ENCODE data around the gene TACR1.

Gene TACR1

DNA sequence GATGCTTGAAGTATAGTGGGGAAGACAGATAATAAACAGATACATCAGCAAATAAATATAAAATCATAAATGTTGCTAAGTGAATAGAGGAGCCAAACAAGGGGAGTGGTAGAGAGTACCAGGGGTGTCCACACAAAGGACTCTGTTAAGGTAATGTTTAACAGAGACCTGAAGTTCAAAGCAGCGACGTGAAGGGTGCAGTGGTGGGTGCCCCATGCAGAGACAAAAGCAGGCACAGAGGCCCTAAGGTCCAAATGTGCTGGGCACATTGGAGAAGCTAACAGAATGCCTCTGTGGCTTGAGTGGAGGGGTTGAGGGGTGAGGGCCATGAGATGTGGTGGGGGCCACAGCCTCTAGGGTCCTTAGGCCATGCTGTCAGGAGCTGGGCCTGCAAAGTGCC lies 131.8 kb downstream of the TACR1 start:
- TF ChIP-seq ZBTB7A (IDR thresholded peaks at IDR 0.05; ENCODE audit: low read depth), result no peak
- TF ChIP-seq YY1 (IDR thresholded peaks at IDR 0.05; ENCODE audit: low read depth), result no peak
- TF ChIP-seq EGR1 (IDR thresholded peaks at IDR 0.05), result no peak
- TF ChIP-seq, protein P1, sequence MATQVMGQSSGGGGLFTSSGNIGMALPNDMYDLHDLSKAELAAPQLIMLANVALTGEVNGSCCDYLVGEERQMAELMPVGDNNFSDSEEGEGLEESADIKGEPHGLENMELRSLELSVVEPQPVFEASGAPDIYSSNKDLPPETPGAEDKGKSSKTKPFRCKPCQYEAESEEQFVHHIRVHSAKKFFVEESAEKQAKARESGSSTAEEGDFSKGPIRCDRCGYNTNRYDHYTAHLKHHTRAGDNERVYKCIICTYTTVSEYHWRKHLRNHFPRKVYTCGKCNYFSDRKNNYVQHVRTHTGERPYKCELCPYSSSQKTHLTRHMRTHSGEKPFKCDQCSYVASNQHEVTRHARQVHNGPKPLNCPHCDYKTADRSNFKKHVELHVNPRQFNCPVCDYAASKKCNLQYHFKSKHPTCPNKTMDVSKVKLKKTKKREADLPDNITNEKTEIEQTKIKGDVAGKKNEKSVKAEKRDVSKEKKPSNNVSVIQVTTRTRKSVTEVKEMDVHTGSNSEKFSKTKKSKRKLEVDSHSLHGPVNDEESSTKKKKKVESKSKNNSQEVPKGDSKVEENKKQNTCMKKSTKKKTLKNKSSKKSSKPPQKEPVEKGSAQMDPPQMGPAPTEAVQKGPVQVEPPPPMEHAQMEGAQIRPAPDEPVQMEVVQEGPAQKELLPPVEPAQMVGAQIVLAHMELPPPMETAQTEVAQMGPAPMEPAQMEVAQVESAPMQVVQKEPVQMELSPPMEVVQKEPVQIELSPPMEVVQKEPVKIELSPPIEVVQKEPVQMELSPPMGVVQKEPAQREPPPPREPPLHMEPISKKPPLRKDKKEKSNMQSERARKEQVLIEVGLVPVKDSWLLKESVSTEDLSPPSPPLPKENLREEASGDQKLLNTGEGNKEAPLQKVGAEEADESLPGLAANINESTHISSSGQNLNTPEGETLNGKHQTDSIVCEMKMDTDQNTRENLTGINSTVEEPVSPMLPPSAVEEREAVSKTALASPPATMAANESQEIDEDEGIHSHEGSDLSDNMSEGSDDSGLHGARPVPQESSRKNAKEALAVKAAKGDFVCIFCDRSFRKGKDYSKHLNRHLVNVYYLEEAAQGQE (IDR thresholded peaks at IDR 0.05; ENCODE audit: low read depth), result no peak
- no peak for TF ChIP-seq CEBPB (IDR thresholded peaks at IDR 0.05)
- TF ChIP-seq, protein P2, sequence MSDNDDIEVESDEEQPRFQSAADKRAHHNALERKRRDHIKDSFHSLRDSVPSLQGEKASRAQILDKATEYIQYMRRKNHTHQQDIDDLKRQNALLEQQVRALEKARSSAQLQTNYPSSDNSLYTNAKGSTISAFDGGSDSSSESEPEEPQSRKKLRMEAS (IDR thresholded peaks at IDR 0.05), result no peak
- TF ChIP-seq NFIC (IDR thresholded peaks at IDR 0.05), result no peak
- no peak for TF ChIP-seq TCF12 (IDR thresholded peaks at IDR 0.05; ENCODE audit: low read depth)
- TF ChIP-seq, protein P3, sequence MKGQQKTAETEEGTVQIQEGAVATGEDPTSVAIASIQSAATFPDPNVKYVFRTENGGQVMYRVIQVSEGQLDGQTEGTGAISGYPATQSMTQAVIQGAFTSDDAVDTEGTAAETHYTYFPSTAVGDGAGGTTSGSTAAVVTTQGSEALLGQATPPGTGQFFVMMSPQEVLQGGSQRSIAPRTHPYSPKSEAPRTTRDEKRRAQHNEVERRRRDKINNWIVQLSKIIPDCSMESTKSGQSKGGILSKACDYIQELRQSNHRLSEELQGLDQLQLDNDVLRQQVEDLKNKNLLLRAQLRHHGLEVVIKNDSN (IDR thresholded peaks at IDR 0.05), result no peak
- no peak for TF ChIP-seq TEAD4 (IDR thresholded peaks at IDR 0.05)
- no peak for TF ChIP-seq FOXM1 (IDR thresholded peaks at IDR 0.05; ENCODE audit: borderline replicate concordance, low read depth)
- TF ChIP-seq RAD21 (IDR thresholded peaks at IDR 0.05; ENCODE audit: low read depth), result no peak

DNA sequence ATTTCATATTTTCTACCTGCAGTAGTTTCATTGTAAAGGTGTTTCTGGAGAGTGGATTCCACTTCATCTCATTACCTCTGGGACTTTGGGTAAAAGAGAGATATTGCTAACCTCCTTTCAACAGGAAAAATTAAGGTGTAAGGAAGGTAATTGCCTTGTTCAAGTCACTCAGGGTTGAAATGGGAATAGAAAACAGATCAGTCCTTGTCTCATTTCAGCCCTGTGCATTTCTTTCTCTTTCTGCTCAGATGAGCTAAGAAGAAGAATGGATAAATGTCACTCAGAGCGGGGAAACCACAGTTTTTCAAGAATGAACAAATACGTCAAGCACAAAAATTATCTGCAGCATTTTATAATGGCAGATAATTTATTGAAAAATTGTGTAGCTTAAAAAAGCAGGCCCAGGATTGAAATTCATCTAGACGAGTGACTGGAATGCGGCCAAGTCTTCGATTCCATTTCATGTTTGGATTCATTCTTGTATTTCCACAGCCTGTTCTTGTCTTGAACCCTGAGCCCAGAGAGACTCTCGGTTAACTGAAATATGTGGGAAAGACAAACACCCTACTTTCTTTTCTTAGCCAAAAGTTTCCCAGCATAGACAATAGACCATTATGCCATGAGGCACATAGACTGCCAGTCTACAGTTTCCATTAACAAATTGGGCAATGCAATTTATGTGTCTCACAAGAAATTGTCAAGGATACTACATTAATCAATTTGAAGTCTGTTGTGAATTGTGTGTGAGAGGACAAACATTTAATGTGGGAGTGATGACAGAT lies 133.0 kb downstream of the TACR1 start:
- no peak for TF ChIP-seq NFIC (IDR thresholded peaks at IDR 0.05)
- TF ChIP-seq TEAD4 (IDR thresholded peaks at IDR 0.05), result no peak
- TF ChIP-seq RAD21 (IDR thresholded peaks at IDR 0.05; ENCODE audit: low read depth), result no peak
- no peak for TF ChIP-seq YY1 (IDR thresholded peaks at IDR 0.05; ENCODE audit: low read depth)
- TF ChIP-seq, protein P2 (IDR thresholded peaks at IDR 0.05), result no peak
- TF ChIP-seq TAF1 (IDR thresholded peaks at IDR 0.05; ENCODE audit: low read depth), result no peak
- TF ChIP-seq FOXM1 (IDR thresholded peaks at IDR 0.05; ENCODE audit: borderline replicate concordance, low read depth), result no peak
- TF ChIP-seq CEBPB (IDR thresholded peaks at IDR 0.05), result no peak
- TF ChIP-seq EP300 (IDR thresholded peaks at IDR 0.05; ENCODE audit: borderline replicate concordance), result no peak
- no peak for TF ChIP-seq EGR1 (IDR thresholded peaks at IDR 0.05)
- TF ChIP-seq, protein P3 (IDR thresholded peaks at IDR 0.05), result no peak
- TF ChIP-seq, protein P1 (IDR thresholded peaks at IDR 0.05; ENCODE audit: low read depth), result no peak
- no peak for TF ChIP-seq ZBTB7A (IDR thresholded peaks at IDR 0.05; ENCODE audit: low read depth)
- TF ChIP-seq TCF12 (IDR thresholded peaks at IDR 0.05; ENCODE audit: low read depth), result no peak
- TF ChIP-seq CREB1 (IDR thresholded peaks at IDR 0.05; ENCODE audit: low read depth), result no peak

DNA sequence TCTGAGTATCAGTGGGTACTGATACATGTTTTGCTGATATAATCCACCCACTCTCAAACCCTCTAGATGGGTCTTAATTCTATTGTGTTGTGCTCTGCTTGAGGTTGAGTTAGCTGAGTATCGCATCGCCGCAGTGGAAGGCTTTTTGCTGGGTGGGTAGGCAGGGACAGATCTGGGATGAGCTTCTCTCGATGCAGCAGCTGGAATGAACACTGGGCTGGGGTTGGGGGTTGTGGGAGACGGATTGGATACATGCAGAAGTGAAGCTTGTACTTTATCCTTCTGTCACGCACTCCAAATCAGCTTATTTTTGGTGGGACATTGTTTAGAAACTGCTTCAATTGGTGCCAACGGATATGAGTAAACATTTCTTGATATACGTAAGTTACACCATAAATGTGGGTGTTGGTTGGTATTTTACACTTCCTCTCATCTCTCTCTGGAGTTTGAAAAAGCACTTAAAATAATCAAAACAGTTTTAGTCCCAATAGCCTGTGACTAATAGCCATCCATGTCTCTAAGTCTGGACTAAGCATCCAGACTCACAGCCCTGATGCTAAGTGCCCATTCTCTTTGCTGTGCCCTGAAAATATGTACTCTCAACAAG lies 133.8 kb downstream of the TACR1 start:
- TF ChIP-seq TCF12 (IDR thresholded peaks at IDR 0.05; ENCODE audit: low read depth) (no peak), ZBTB7A (IDR thresholded peaks at IDR 0.05; ENCODE audit: low read depth) (no peak), TAF1 (IDR thresholded peaks at IDR 0.05; ENCODE audit: low read depth) (no peak), EP300 (IDR thresholded peaks at IDR 0.05; ENCODE audit: borderline replicate concordance) (no peak), RAD21 (IDR thresholded peaks at IDR 0.05; ENCODE audit: low read depth) (no peak), TEAD4 (IDR thresholded peaks at IDR 0.05) (no peak), NFIC (IDR thresholded peaks at IDR 0.05) (no peak), CREB1 (IDR thresholded peaks at IDR 0.05; ENCODE audit: low read depth) (no peak), FOXM1 (IDR thresholded peaks at IDR 0.05; ENCODE audit: borderline replicate concordance, low read depth) (no peak), EGR1 (IDR thresholded peaks at IDR 0.05) (no peak), CEBPB (IDR thresholded peaks at IDR 0.05) (no peak), YY1 (IDR thresholded peaks at IDR 0.05; ENCODE audit: low read depth) (no peak)
- TF ChIP-seq, protein P1 (IDR thresholded peaks at IDR 0.05; ENCODE audit: low read depth), result no peak
- TF ChIP-seq, protein P2 (IDR thresholded peaks at IDR 0.05), result no peak
- TF ChIP-seq, protein P3 (IDR thresholded peaks at IDR 0.05), result no peak
